NCI-H187 (cell line): ENCODE results near the gene LDB1.

Experiments
- DNase-seq, 2 experiments: peaks; one replicate each; lab custom pipeline; 2025; lab: John Stamatoyannopoulos, UW

LDB1 gene

GRCh38 chr10:102135956-102136526, 15.9 kb upstream of the LDB1 start:
- peak; percentile 13 to 17 for DNase-seq

GRCh38 chr10:102134416-102134815, 14.2 kb upstream of the LDB1 start:
- no peak for DNase-seq

- DNase-seq = peak in 1 of 2 experiments; percentile 40
Measured at GRCh38 chr10:102133373-102134195, 13.4 kb upstream of the LDB1 start.

- peak; percentile 88 to 96 for DNase-seq
Measured at GRCh38 chr10:102132563-102133372, 12.6 kb upstream of the LDB1 start, which contains the start of gene PPRC1. Gene PPRC1, plus strand, starts transcription at chr10:102133040. Its CDS starts 29 bp downstream, at chr10:102133069.

DNA sequence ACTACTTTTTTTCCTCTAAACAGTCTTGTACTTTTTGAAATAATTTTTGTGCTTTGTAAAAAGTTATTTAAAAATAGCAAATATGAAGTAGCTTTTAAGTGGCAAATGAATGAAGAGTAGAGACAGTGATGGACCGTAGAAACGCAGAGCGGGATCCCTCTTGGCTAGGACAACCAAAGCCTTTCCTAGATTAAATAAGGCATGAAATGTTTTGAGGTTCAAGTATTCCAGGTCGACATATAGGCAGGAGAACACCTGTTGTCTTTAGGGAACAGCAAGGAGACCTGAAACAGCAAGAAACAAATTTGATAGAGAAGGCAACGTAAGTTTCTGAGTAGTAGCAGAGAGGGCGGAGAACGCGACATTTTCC, 12.0 kb upstream of the LDB1 start:
- DNase-seq = no peak

- DNase-seq = no peak
Measured at GRCh38 chr10:102131286-102132170, 11.4 kb upstream of the LDB1 start.

DNA sequence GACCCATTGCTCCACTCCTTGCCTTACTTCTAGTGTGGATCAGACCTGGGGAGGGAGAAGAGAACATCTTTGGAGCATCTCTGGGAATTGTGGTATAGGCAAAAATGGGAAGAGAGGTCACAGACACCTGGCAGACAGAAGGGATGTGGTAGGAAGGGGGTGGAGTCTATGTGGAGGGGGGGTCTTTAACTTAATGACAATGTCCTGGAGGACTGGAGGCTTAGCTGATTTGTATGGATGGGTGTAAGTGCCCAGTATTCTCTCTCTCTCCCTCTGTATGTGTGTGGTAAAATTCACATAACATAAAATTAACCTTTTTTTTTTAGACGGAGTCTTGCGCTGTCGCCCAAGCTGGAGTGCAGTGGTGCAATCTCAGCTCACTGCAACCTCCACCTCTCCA, 3.1 kb upstream of the LDB1 start:
- no peak for DNase-seq

DNA sequence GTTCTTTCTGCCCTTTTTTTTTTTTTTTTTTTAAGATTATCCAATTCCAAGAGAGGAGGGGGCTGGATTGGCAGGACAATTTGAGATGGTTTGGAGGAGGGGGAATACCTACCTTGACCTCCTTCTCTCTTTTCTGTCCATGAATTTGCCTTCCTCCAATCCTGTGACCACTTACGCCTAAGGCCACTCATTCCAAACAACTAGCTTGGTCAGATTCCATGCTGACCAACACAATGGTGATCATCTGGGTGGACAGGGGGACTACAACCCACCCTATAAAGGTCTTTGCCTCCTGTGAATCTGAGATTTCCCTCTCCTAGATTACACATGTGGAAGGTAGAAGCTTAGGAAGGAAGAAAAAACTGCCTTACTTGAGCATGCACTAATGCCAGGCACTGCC, 2.3 kb upstream of the LDB1 start:
- DNase-seq = no peak

DNA sequence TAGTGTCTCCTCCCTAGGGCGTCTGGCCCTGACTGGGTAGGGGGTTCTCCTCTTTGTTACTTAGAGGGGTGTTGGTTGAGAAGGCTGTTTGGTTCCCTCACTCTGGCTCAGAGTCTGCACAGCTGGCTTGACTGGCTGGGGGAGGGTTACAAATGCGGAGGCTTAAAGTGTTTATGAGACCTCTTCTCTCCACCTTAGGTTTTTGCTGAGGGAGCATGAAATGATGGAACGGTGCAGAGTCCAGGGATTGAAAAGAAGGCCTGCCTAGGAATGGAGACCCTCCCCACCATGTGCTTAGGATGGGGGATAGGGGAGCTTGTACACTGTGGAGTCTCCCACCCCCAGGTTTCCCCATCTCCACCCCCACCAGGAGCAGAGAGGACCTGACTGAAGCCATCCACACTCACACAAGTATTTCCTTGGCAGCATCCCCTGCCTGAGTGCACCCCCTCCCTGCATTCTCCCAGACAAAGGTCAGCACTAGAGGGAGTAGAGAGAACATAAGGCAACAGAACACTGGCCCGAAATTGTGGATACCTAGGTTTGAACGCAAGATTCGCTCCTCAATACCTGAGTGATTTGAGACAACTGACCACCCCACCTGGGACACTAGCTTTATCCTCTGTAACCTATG, 1.7 kb upstream of the LDB1 start:
- DNase-seq = no peak

DNA sequence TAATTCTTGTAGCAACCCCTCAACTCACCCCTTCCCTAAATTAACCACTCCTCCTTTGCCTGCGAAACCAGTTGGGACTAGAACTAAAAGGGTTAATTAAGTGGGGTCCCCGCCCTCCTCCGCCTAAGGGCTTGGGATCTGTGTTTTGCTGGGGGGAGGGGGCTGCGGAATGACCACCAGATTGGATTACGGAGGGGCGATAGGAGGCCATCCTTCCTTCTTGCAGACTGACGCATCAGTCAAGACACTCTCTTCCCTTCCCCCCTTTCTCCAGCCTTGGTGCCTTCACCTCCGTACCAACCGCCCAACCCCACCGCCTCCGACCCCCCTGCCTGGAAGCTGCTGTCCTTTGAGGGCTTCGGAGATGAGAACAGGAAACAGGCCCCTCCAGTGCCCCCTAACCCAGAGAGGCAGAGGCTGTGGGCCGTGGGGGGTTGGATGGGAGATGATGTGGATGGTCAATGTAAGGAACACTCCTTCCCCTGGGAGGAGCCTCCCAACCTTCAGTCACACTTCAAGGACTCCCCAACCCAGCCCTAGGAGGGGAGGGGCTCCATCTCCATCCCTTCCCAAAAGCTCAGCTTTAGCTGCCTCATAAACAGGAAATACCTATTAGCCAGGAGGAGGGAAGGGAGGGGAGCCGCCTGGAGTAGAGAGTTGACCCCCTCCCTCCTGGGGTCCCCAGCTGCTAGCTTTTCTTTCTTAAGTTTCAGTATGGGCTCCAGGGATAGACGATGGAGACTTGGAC, 997 bp upstream of the LDB1 start:
- DNase-seq = no peak

- no peak for DNase-seq
Measured at GRCh38 chr10:102119417-102120141, 589 bp downstream of the LDB1 start.

- no peak for DNase-seq
Measured at GRCh38 chr10:102118867-102119266, 1.3 kb downstream of the LDB1 start.

DNA sequence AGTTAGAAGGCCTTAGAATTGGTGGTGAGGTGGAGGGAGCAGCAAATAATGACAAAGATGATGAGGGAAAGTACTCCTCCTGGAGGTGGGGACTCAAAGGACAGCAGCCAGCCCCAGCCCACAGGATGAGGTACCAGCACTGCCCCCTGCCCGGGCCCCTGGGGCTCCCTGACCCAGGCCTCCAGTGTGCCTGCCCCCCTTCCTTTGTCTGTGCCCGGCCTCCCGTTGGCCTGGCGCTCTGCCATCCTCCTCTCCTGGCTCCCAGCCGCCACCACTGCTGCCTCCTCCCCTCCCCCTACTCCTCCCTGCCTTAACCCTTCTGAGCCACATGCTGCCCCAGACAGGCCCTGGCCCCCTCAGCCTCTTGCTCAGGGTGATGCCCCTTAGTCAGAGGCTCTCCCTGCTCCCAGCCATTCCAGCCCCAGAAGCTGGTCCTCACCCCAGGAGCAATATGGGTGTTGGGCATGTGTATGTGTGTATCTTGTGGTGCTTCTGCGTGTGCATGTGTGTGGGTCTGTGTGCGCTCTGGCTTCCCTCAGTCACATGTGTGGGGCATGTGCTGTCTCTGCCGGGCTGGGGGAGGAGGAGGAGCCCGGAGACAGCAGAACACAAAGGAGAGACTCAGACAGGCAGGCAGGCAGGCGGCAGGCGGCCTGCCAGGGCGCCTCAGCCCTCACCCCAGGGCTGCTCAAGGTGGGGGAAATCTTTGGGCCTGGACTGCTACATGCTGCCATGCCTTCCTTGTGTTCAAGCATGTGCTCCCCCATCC, 2.6 kb downstream of the LDB1 start:
- DNase-seq = peak; percentile 16 to 30

DNA sequence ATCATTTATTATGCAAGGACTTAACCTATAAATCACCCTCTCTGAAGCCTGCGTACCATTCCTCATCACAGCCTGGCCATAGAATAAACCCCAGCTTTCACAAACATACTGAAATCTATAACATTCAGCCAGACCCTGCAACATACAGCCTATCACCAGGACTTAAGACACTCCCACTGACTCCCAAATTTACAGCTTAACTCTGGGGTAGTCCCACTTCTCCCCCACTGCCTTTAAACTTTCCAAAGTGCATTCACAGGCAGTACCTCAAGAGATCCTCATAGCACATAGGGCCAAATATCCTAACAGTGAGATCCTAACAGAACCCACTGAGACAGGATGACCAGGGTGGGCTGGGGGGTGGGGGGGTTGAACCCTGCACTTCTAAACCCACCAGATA, 3.5 kb downstream of the LDB1 start:
- DNase-seq = no peak

DNA sequence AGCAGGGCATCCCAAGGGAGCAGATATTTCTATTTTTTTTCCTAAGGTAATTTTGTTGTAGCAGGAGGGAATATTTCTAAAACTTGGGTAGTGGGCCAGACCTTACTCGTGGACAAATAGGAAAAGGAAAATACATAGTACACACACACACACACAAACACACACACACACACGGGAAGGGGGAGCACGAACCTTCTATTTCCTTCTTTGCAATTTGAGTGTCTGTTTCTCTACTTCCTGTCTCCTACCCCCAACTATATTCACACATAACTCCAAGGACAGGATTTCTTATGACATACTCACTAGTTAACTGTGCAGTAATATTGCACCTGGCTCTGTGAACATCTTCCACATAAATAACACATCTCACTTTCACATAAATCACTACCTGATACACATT, 4.4 kb downstream of the LDB1 start:
- no peak for DNase-seq

- DNase-seq = peak; percentile 30 to 34
Measured at GRCh38 chr10:102114861-102115618, 5.1 kb downstream of the LDB1 start.

- no peak for DNase-seq
Measured at GRCh38 chr10:102113956-102114857, 6.0 kb downstream of the LDB1 start.
